Adrenal gland (tissue), 5 donors: ENCODE measurements around the gene C2orf78.

Experiments
- POLR2A ChIP-seq, 2 donors: fragments of 450-650 bp; IDR thresholded peaks; one replicate each; pipeline ENCODE4 v1.6.1; 2017; ENCODE audit warnings: antibody characterized with exemption in 2 of 2, mild to moderate bottlenecking in 2 of 2, moderate library complexity in 1 of 2
- TF ChIP-seq, protein P1 (sequence below), 6 experiments: fragments of 450-650 bp in 4 of 6; fragments of 200-600 bp in 2 of 6; sonication (generic) in 1 of 6; IDR thresholded peaks; 1 replicate in 5 of 6; 2 replicates in 1 of 6; pipeline versions ENCODE4 v1.5.1 to v1.8.0; 2016 to 2021; ENCODE audit warnings: antibody characterized with exemption in 6 of 6, mild to moderate bottlenecking in 2 of 6, moderate library complexity in 1 of 6
- donor health status: DM: no; HTN: no; CAD: no.

- TF ChIP-seq, protein P1, sequence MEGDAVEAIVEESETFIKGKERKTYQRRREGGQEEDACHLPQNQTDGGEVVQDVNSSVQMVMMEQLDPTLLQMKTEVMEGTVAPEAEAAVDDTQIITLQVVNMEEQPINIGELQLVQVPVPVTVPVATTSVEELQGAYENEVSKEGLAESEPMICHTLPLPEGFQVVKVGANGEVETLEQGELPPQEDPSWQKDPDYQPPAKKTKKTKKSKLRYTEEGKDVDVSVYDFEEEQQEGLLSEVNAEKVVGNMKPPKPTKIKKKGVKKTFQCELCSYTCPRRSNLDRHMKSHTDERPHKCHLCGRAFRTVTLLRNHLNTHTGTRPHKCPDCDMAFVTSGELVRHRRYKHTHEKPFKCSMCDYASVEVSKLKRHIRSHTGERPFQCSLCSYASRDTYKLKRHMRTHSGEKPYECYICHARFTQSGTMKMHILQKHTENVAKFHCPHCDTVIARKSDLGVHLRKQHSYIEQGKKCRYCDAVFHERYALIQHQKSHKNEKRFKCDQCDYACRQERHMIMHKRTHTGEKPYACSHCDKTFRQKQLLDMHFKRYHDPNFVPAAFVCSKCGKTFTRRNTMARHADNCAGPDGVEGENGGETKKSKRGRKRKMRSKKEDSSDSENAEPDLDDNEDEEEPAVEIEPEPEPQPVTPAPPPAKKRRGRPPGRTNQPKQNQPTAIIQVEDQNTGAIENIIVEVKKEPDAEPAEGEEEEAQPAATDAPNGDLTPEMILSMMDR (IDR thresholded peaks at IDR 0.05): no peak
- TF ChIP-seq POLR2A (IDR thresholded peaks at IDR 0.05): no peak
Measured at GRCh38 chr2:73852020-73852419, 68.0 kb downstream of the C2orf78 start.
